HepG2 (cell line): ENCODE data around the gene PUM1.

Experiments
- ARID2 ChIP-seq: sonication (generic); formaldehyde crosslinking; IDR thresholded peaks from 2 replicates; pipeline ENCODE4 v1.8.1; 2022; ENCODE audit warnings: mild to moderate bottlenecking, missing genetic modification reagents, borderline replicate concordance
- BHLHE40 ChIP-seq: IDR thresholded peaks from 2 replicates; pipeline ENCODE4 v1.6.1; 2011; ENCODE audit warnings: low read length, improper control_type of control experiment
- GATA4 ChIP-seq: sonication (generic); IDR thresholded peaks from 2 replicates; pipeline ENCODE4 v1.6.1; 2016; ENCODE audit warnings: antibody characterized with exemption, low read depth, borderline replicate concordance
- MED1 ChIP-seq: sonication (generic); formaldehyde crosslinking; IDR thresholded peaks from 2 replicates; pipeline ENCODE4 v1.4.0; 2020; ENCODE audit warnings: missing genetic modification reagents
- RXRA ChIP-seq: sonication (generic); formaldehyde crosslinking; IDR thresholded peaks from 2 replicates; pipeline ENCODE4 v1.5.1; 2020; ENCODE audit warnings: missing genetic modification reagents
- SMAD3 ChIP-seq: sonication (generic); formaldehyde crosslinking; IDR thresholded peaks from 2 replicates; pipeline ENCODE4 v1.4.0; 2020; ENCODE audit warnings: missing genetic modification reagents
- ZFX ChIP-seq: sonication (generic); formaldehyde crosslinking; IDR thresholded peaks from 2 replicates; pipeline ENCODE4 v1.4.0; 2020; ENCODE audit warnings: mild to moderate bottlenecking, low read depth, missing genetic modification reagents, moderate library complexity
- ZNF292 ChIP-seq: sonication (generic); formaldehyde crosslinking; IDR thresholded peaks from 2 replicates; pipeline ENCODE4 v1.8.1; 2022; ENCODE audit warnings: mild to moderate bottlenecking, low read depth, missing genetic modification reagents, borderline replicate concordance
- TF ChIP-seq, protein P1 (sequence below): sonication (generic); formaldehyde crosslinking; IDR thresholded peaks from 2 replicates; pipeline ENCODE4 v1.5.0; 2020; ENCODE audit warnings: mild to moderate bottlenecking, missing genetic modification reagents, moderate library complexity

DNA sequence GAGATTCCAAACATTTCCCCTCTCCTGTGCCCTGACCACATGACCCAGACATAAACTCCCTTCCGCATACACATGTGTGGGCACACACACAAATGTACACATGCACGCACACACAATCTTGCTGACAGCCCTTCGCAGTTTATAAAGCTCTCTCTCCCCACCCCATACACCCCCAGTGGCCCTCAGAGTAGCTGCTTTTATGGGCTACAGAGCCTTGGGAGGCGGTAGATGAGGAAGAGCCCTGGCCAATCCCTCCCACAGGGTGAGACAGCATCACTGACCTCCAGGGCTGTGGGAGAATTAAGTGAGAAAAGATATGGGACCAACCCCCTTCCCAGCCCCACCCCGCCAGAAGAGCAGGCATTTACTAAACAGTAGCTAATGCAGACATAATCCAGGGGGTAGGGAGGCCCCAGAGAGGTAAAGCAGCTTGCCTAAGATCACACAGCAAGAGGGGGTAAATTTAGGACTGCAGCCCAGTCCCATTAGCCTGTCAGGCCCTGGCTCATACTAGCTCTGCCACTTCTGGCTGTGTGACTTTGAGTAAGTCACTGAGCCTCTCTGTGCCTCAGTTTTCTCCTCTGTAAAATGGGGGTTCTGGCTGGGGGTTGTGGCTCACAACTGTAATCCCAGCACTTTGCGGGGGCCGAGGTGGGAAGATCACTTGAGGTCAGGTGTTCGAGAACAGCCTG, 162.0 kb downstream of the PUM1 start:
- TF ChIP-seq MED1 (CRISPR knock-in tag) (no peak), ZNF292 (CRISPR knock-in tag) (no peak), SMAD3 (CRISPR knock-in tag) (no peak), ZFX (CRISPR knock-in tag) (no peak), GATA4 (no peak), BHLHE40 (no peak), ARID2 (no peak), RXRA (CRISPR knock-in tag) (no peak)
- TF ChIP-seq, protein P1, sequence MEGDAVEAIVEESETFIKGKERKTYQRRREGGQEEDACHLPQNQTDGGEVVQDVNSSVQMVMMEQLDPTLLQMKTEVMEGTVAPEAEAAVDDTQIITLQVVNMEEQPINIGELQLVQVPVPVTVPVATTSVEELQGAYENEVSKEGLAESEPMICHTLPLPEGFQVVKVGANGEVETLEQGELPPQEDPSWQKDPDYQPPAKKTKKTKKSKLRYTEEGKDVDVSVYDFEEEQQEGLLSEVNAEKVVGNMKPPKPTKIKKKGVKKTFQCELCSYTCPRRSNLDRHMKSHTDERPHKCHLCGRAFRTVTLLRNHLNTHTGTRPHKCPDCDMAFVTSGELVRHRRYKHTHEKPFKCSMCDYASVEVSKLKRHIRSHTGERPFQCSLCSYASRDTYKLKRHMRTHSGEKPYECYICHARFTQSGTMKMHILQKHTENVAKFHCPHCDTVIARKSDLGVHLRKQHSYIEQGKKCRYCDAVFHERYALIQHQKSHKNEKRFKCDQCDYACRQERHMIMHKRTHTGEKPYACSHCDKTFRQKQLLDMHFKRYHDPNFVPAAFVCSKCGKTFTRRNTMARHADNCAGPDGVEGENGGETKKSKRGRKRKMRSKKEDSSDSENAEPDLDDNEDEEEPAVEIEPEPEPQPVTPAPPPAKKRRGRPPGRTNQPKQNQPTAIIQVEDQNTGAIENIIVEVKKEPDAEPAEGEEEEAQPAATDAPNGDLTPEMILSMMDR = no peak
